IMR-90 (cell line): ENCODE data around the gene MAN2A2. TPM values are rescaled to one million over a fixed set of nuclear protein-coding genes. Genes with fewer than 3 reads are reported as not detected.

ENCODE experiments used
- ATAC-seq: fragments of 200-7000 bp; cut with Tn5 transposase; 2 replicates; pipeline ENCODE4 v1.9.1; 2020; ENCODE audit warnings: low read depth, mild to moderate bottlenecking, moderate library complexity
- BruUV-seq: library from RNA; stranded (reverse); fragments of 400-500 nt; replicated peaks from 2 replicates; lab custom pipeline; 2021; lab: Mats Ljungman, UMichigan
- CTCF ChIA-PET: fragments of 300-600 bp; formaldehyde crosslinking; extraction: SDS; loops from one replicate; lab custom pipeline; 2021; ENCODE audit warnings: antibody characterized with exemption; lab: Yijun Ruan, JAX
- POLR2A ChIA-PET: fragments of 300-600 bp; sonication (Branson Sonifier 250); formaldehyde crosslinking; loops from one replicate; lab custom pipeline; 2022; ENCODE audit warnings: antibody characterized with exemption; ENCODE audit not compliant: unreplicated experiment; lab: Charles Lee
- DNase-seq: peaks from one replicate; pipeline ENCODE4 v3.0.0; 2013
- H2AFZ ChIP-seq: replicated peaks from 2 replicates; pipeline ENCODE3; 2013; ENCODE audit warnings: low read length, mild to moderate bottlenecking; ENCODE audit not compliant: poor library complexity
- H2AK5ac ChIP-seq: 2 replicates; pipeline ENCODE4 v1.6.1; 2013; ENCODE audit warnings: low read depth, low read length, inconsistent platforms
- H2AK9ac ChIP-seq: replicated peaks from 2 replicates; pipeline ENCODE3; 2013; ENCODE audit warnings: mild to moderate bottlenecking, low read depth, low read length, moderate library complexity; ENCODE audit not compliant: poor library complexity
- H2BK120ac ChIP-seq: 2 replicates; pipeline ENCODE4 v1.6.1; 2013; ENCODE audit warnings: low read depth, low read length, inconsistent platforms
- H2BK15ac ChIP-seq: 3 replicates; pipeline ENCODE4 v1.6.1; 2013; ENCODE audit warnings: low read depth, low read length, inconsistent platforms
- H2BK20ac ChIP-seq: 2 replicates; pipeline ENCODE4 v1.6.1; 2013; ENCODE audit warnings: low read depth, mild to moderate bottlenecking, inconsistent platforms, low read length, moderate library complexity
- H2BK5ac ChIP-seq: 2 replicates; pipeline ENCODE4 v1.6.1; 2013; ENCODE audit warnings: mild to moderate bottlenecking, low read depth, low read length, inconsistent platforms; ENCODE audit not compliant: poor library complexity, severe bottlenecking
- H3K14ac ChIP-seq: replicated peaks from 2 replicates; pipeline ENCODE4 v1.6.1; 2013; ENCODE audit warnings: low read depth, low read length, inconsistent platforms
- H3K18ac ChIP-seq: 2 replicates; pipeline ENCODE4 v1.6.1; 2013; ENCODE audit warnings: low read depth, low read length, control low read depth
- H3K23ac ChIP-seq: 2 replicates; pipeline ENCODE4 v1.6.1; 2013; ENCODE audit warnings: low read depth, low read length, inconsistent platforms
- H3K27ac ChIP-seq: 2 replicates; pipeline ENCODE4 v1.5.1; 2013; ENCODE audit warnings: mild to moderate bottlenecking, control low read depth, low read length; ENCODE audit not compliant: insufficient read depth
- H3K27me3 ChIP-seq: 2 replicates; pipeline ENCODE4 v1.6.1; 2013; ENCODE audit warnings: low read length; ENCODE audit not compliant: control insufficient read depth, insufficient read depth
- H3K36me3 ChIP-seq: 2 replicates; pipeline ENCODE4 v1.6.1; 2013; ENCODE audit warnings: low read length, mixed read lengths; ENCODE audit not compliant: control insufficient read depth, insufficient read depth
- H3K4ac ChIP-seq: 2 replicates; pipeline ENCODE4 v1.6.1; 2013; ENCODE audit warnings: low read depth, low read length, inconsistent platforms
- H3K4me1 ChIP-seq: 2 replicates; pipeline ENCODE4 v1.6.1; 2013; ENCODE audit warnings: low read length, mixed read lengths; ENCODE audit not compliant: control insufficient read depth, insufficient read depth
- H3K4me2 ChIP-seq: 2 replicates; pipeline ENCODE4 v1.6.1; 2013; ENCODE audit warnings: low read depth, mild to moderate bottlenecking, control low read depth, low read length, moderate library complexity
- H3K4me3 ChIP-seq: 2 replicates; pipeline ENCODE4 v1.5.1; 2013; ENCODE audit warnings: low read depth, mild to moderate bottlenecking, control low read depth, low read length, moderate library complexity; ENCODE audit not compliant: insufficient read depth
- H3K56ac ChIP-seq: 2 replicates; pipeline ENCODE4 v1.6.1; 2013; ENCODE audit warnings: low read length, inconsistent platforms; ENCODE audit not compliant: insufficient read depth; ENCODE audit errors: extremely low read depth
- H3K79me1 ChIP-seq, 2 experiments: 2 replicates each; pipeline ENCODE4 v1.6.1; 2013; ENCODE audit warnings: low read length in 2 of 2, inconsistent platforms in 1 of 2, low read depth in 1 of 2
- H3K9ac ChIP-seq: 2 replicates; pipeline ENCODE4 v1.6.1; 2013; ENCODE audit warnings: low read depth, low read length, control low read depth
- H3K9me1 ChIP-seq: 2 replicates; pipeline ENCODE4 v1.6.1; 2013; ENCODE audit warnings: low read length, inconsistent platforms; ENCODE audit not compliant: insufficient read depth
- H3K9me3 ChIP-seq: 2 replicates; pipeline ENCODE4 v1.6.1; 2013; ENCODE audit warnings: low read length; ENCODE audit not compliant: control insufficient read depth, insufficient read depth
- H4K20me1 ChIP-seq: 2 replicates; pipeline ENCODE4 v1.6.1; 2013; ENCODE audit warnings: low read length, inconsistent platforms; ENCODE audit not compliant: insufficient read depth
- H4K5ac ChIP-seq: 2 replicates; pipeline ENCODE4 v1.6.1; 2013; ENCODE audit warnings: mild to moderate bottlenecking, low read depth, low read length, control low read depth
- H4K8ac ChIP-seq, 2 experiments: 2 replicates each; pipeline ENCODE4 v1.6.1; 2013; ENCODE audit warnings: low read depth in 2 of 2, low read length in 2 of 2, control low read depth in 1 of 2, inconsistent platforms in 1 of 2
- H4K91ac ChIP-seq: 2 replicates; pipeline ENCODE4 v1.6.1; 2013; ENCODE audit warnings: low read depth, low read length, inconsistent platforms; ENCODE audit not compliant: insufficient read depth
- FOS ChIP-seq: fragments of 150-350 bp; IDR thresholded peaks from 2 replicates; pipeline ENCODE4 v1.6.1; 2016; ENCODE audit warnings: low read depth, low read length
- MAZ ChIP-seq: IDR thresholded peaks from 2 replicates; pipeline ENCODE4 v1.6.1; 2012; ENCODE audit warnings: low read depth, mild to moderate bottlenecking, low read length, improper control_type of control experiment, moderate library complexity, borderline replicate concordance
- MXI1 ChIP-seq: IDR thresholded peaks from 2 replicates; pipeline ENCODE4 v1.6.1; 2012; ENCODE audit warnings: low read depth, mild to moderate bottlenecking, low read length, moderate library complexity, borderline replicate concordance
- RCOR1 ChIP-seq: IDR thresholded peaks from 2 replicates; pipeline ENCODE4 v1.6.1; 2012; ENCODE audit warnings: mild to moderate bottlenecking, low read length, improper control_type of control experiment; ENCODE audit not compliant: insufficient replicate concordance
- SMC3 ChIP-seq: fragments of 150-350 bp; IDR thresholded peaks from 2 replicates; pipeline ENCODE4 v1.6.1; 2016; ENCODE audit warnings: low read depth, mild to moderate bottlenecking, antibody characterized with exemption, low read length, moderate library complexity
- WGBS, 2 experiments: methylation state at CpG; one replicate each; pipeline versions ENCODE4 v1.1.5 to v1.1.7; 2013; ENCODE audit warnings: missing lambda C conversion rate in 2 of 2; ENCODE audit not compliant: insufficient read length in 1 of 2; ENCODE audit errors: extremely low coverage in 2 of 2; 5-methylcytosine and 5-hydroxymethylcytosine counted together
- dilution Hi-C: fragments of 300-500 bp; cut with HindIII; formaldehyde crosslinking; loops from one replicate; pipeline ENCODE4 v1.14.3; 2018; ENCODE audit warnings: low sequenced_read_pairs; ENCODE audit not compliant: unreplicated experiment
- in situ Hi-C: fragments of 300-500 bp; cut with MboI; formaldehyde crosslinking; loops from 3 replicates; pipeline ENCODE4 v1.14.3; 2019; ENCODE audit warnings: low sequenced_read_pairs, inconsistent platforms, mixed read lengths
- intact Hi-C: fragments of 100-400 bp; cut with micrococcal nuclease; formaldehyde crosslinking; loops from 2 replicates; pipeline ENCODE4 v1.10.0; 2022
- polyA plus RNA-seq, 3 experiments: library from polyadenylated mRNA; depleted of rRNA; stranded (reverse); fragments of >200 nt; gene quantifications; 2 replicates each; pipeline ENCODE4 v1.2.3, GENCODE V29; 2012; ENCODE audit warnings: low replicate concordance in 1 of 3
- total RNA-seq: library from RNA; depleted of rRNA; stranded (reverse); fragments of >200 nt; gene quantifications from 2 replicates; pipeline ENCODE4 v1.2.3, GENCODE V29; 2012

MAN2A2 gene
- total and polyA plus RNA-seq, 2 of the 4 experiments (the other 2 are of a cell fraction) = 3.4 to 52.5 TPM

DNA sequence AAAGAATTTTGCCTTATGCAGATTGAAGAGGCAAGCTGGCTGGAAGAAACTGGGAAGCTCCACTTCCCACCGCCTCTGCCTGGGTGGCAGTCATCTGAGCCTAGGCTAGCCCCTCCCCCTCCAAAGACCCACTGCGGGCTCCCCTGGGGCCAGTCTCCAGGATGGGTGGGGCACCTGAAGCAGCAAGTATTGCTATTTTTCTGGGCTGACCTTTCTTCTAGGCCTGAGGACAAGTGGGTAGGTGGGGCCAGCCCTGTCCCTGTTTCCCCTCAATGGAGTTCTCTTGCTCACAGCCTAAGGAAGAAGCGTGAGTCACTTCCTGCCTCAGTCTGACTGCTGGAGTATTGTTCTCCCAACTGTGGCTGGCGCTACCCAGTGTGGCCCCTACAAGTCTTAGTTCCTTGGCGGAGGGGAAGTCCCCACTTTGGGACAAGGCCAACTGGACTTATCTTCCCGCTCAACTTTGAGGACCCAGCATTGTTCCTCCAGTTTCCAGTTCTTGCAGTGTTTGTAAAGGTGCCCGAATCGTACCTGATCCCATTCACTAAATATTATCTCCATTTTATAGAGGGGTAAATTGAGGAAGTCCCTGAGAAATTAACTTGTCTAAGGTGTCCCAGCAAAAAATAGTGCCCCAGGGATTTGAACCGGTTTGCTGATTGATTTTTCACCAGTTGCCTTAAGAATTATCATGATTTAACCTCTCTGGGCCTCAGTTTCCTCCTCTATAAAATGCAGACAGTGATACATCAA is 33.3 kb upstream of the MAN2A2 start:
- peak overlapping the region; percentile 89 for H3K4ac ChIP-seq
- H3K27ac ChIP-seq = peak overlapping the region; percentile 48
- peaks cover 17 to 40% of the 10 kb centered on the region in 2 experiments for H3K79me1 ChIP-seq
- H2BK15ac ChIP-seq = peak overlapping the region; percentile 67; the same call in 2 of the 3 replicates
- peaks cover 33% of the 10 kb centered on the region for H3K4me1 ChIP-seq
- H4K8ac ChIP-seq = peak overlapping the region; percentile 80 to 98
- in situ Hi-C loops (no loop called here), intact Hi-C loops (loop anchor here (5.0 kb wide), 2 partner anchors 152 to 222 kb away; partner anchors contain the start of gene BLM), dilution Hi-C loops (no loop called here)
- H3K4me3 ChIP-seq = no peak overlapping the region
- H2AK5ac ChIP-seq = peak overlapping the region; percentile 93
- peak; percentile 84 for DNase-seq
- H3K27me3 ChIP-seq = no peaks in the 10 kb centered on the region; the same call in 1 of the 2 replicates
- no TSS peak for BruUV-seq
- TF ChIP-seq RCOR1 (peak; percentile 31), FOS (peak; percentile 23; the same call in 1 of the 2 replicates), SMC3 (no peak), MAZ (0 out of 2 replicates have a peak, but pooled peaks have one; percentile 23), MXI1 (no peak)
- CTCF ChIA-PET = interaction anchor here (0.7 kb wide), 1 partner anchor 161 kb away, joined by 3 read pairs; no protein-coding TSS in a partner anchor
- peak overlapping the region; percentile 8; the same call in 1 of the 2 replicates for H4K5ac ChIP-seq
- POLR2A ChIA-PET = no interaction called here
- peak overlapping the region; percentile 82 for H3K23ac ChIP-seq
- no peak overlapping the region for H3K9ac ChIP-seq
- peak overlapping the region; percentile 81 for H4K91ac ChIP-seq
- no peak overlapping the region for H3K4me2 ChIP-seq
- H2BK120ac ChIP-seq = peak overlapping the region; percentile 82
- no peaks in the 10 kb centered on the region for H3K9me3 ChIP-seq
- H3K14ac ChIP-seq = peak overlapping the region; percentile 81
- H3K36me3 ChIP-seq = no peaks in the 10 kb centered on the region
- no peak overlapping the region; the same call in 1 of the 2 replicates for H3K18ac ChIP-seq
- H2BK5ac ChIP-seq = peak overlapping the region; percentile 89
- WGBS, 2 experiments = 67% methylated on average over 1 of the region's 9 CpGs; no CpG with 5 or more reads in 1 of the 2 experiments
- H2AK9ac ChIP-seq = peak overlapping the region; percentile 89
- H3K9me1 ChIP-seq = peaks cover 14% of the 10 kb centered on the region
- peak overlapping the region; percentile 61; the same call in 1 of the 2 replicates for H2BK20ac ChIP-seq
- H2AFZ ChIP-seq = peak overlapping the region; percentile 69
- peaks cover 20% of the 10 kb centered on the region for H4K20me1 ChIP-seq
- no peak overlapping the region; the same call in 1 of the 2 replicates for H3K56ac ChIP-seq
- ATAC-seq = peak; percentile 24
